ENCODE results near the gene FMN2. TPM values are rescaled to one million over a fixed set of nuclear protein-coding genes. Genes with fewer than 3 reads are reported as not detected.
"Not testable (repeated sequence)": the region's sequence is repeated elsewhere in the genome, so short reads cannot be mapped to it uniquely, and the experiment has no call there.

FMN2 gene
- total RNA-seq, 2 donors from 2014 or later = 0.26 to 0.33 TPM

GRCh38 chr1:240255922-240256321 lies 164.2 kb downstream of the FMN2 start:
- 65 to 77% methylated on average over 3 of the region's 3 CpGs for WGBS, 2 donors
- DNase-seq (no peak), ATAC-seq (no peak)
- H3K27me3 ChIP-seq = no peaks in the 10 kb centered on the region
- TF ChIP-seq POLR2A (IDR thresholded peaks at IDR 0.05) = no peak
- TF ChIP-seq CTCF (IDR thresholded peaks at IDR 0.05) = no peak
- no peak overlapping the region for H3K27ac ChIP-seq
- no peaks in the 10 kb centered on the region for H3K36me3 ChIP-seq (replicated peaks in 1 of 2; ENCODE audit: insufficient read depth in 1 of 2, low read depth in 2 of 2)
- H3K4me3 ChIP-seq = no peak overlapping the region
- intact Hi-C loops (cut with DNase I) = no loop called here
- H3K9me3 ChIP-seq = no peaks in the 10 kb centered on the region
- H3K4me1 ChIP-seq = no peaks in the 10 kb centered on the region

- no peak for DNase-seq
- intact Hi-C loops (cut with DNase I) = no loop called here
- no peaks in the 10 kb centered on the region for H3K27me3 ChIP-seq
- TF ChIP-seq CTCF (IDR thresholded peaks at IDR 0.05) (no peak), POLR2A (IDR thresholded peaks at IDR 0.05) (no peak)
- H3K4me3 ChIP-seq = no peak overlapping the region
- WGBS, 2 donors = 43 to 52% methylated on average over 4 of the region's 4 CpGs
- no peaks in the 10 kb centered on the region for H3K36me3 ChIP-seq (replicated peaks in 1 of 2; ENCODE audit: insufficient read depth in 1 of 2, low read depth in 2 of 2)
- H3K4me1 ChIP-seq = no peaks in the 10 kb centered on the region
- H3K27ac ChIP-seq = no peak overlapping the region
- H3K9me3 ChIP-seq = no peaks in the 10 kb centered on the region
- no peak for ATAC-seq
Observed at GRCh38 chr1:240256836-240257503, 165.3 kb downstream of the FMN2 start.

- DNase-seq = no peak
Observed at GRCh38 chr1:240258910-240259309, 167.2 kb downstream of the FMN2 start.

GRCh38 chr1:240264494-240264893 lies 172.8 kb downstream of the FMN2 start:
- H3K9me3 ChIP-seq; ATAC-seq; H3K4me1 ChIP-seq; H3K27ac ChIP-seq; DNase-seq; H3K4me3 ChIP-seq; H3K36me3 ChIP-seq (replicated peaks in 1 of 2; ENCODE audit: insufficient read depth in 1 of 2, low read depth in 2 of 2); H3K27me3 ChIP-seq; intact Hi-C loops (cut with DNase I): not testable (repeated sequence)
- WGBS, 2 donors = 64 to 78% methylated on average over 2 of the region's 2 CpGs

More at GRCh38 chr1:240258910-240259309, 167.2 kb downstream of the FMN2 start:
- no peak overlapping the region for H3K27ac ChIP-seq
- TF ChIP-seq POLR2A (IDR thresholded peaks at IDR 0.05) (no peak), CTCF (IDR thresholded peaks at IDR 0.05) (no peak)
- no peaks in the 10 kb centered on the region for H3K36me3 ChIP-seq (replicated peaks in 1 of 2; ENCODE audit: insufficient read depth in 1 of 2, low read depth in 2 of 2)
- WGBS, 2 donors = 50 to 54% methylated on average over 3 of the region's 3 CpGs
- H3K4me3 ChIP-seq = no peak overlapping the region
- H3K9me3 ChIP-seq = no peaks in the 10 kb centered on the region
- no peaks in the 10 kb centered on the region for H3K27me3 ChIP-seq
- ATAC-seq = no peak
- intact Hi-C loops (cut with DNase I) = no loop called here
- H3K4me1 ChIP-seq = no peaks in the 10 kb centered on the region

- Histone ChIP-seq H3K36me3 (replicated peaks in 1 of 2; ENCODE audit: insufficient read depth in 1 of 2, low read depth in 2 of 2) (no peaks in the 10 kb centered on the region), H3K4me3 (no peak overlapping the region), H3K9me3 (no peaks in the 10 kb centered on the region), H3K4me1 (no peaks in the 10 kb centered on the region), H3K27ac (no peak overlapping the region), H3K27me3 (no peaks in the 10 kb centered on the region)
- TF ChIP-seq POLR2A (IDR thresholded peaks at IDR 0.05) (no peak), CTCF (IDR thresholded peaks at IDR 0.05) (no peak)
- DNase-seq (no peak), ATAC-seq (no peak)
- intact Hi-C loops (cut with DNase I) = no loop called here
- WGBS, 2 donors = 59% methylated on average over 2 of the region's 2 CpGs
Observed at GRCh38 chr1:240271081-240271480, 179.4 kb downstream of the FMN2 start.

Data from body of pancreas (tissue), 4 donors.